Kidney (tissue), 14 donors: ENCODE data around the gene PRUNE2. TPM values are rescaled to one million over a fixed set of nuclear protein-coding genes. Genes with fewer than 3 reads are reported as not detected.

Experiments
- DNase-seq, 5 donors: peaks; one replicate each; pipeline ENCODE4 v3.0.0-alpha.2; 2013 to 2020
- FAIRE-seq: peaks from 2 replicates; lab custom pipeline; 2012; peaks lifted over from hg19 to GRCh38; lab: Jason Lieb, UNC
- H3K27ac ChIP-seq, 2 donors: one replicate each; pipeline ENCODE4 v1.7.0; 2013; ENCODE audit warnings: low read depth in 2 of 2, low read length in 2 of 2, inconsistent platforms in 1 of 2
- H3K27me3 ChIP-seq: one replicate; pipeline ENCODE4 v1.7.1; 2013; ENCODE audit warnings: low read length, inconsistent platforms; ENCODE audit not compliant: control insufficient read depth, insufficient read depth
- H3K36me3 ChIP-seq, 3 donors: one replicate each; pipeline versions ENCODE4 v1.7.0 to v1.7.1; 2013; ENCODE audit warnings: low read length in 3 of 3, control low read depth in 1 of 3, inconsistent platforms in 1 of 3; ENCODE audit not compliant: insufficient read depth in 3 of 3, control insufficient read depth in 2 of 3
- H3K4me1 ChIP-seq, 3 donors: one replicate each; pipeline versions ENCODE4 v1.7.0 to v1.7.1; 2013; ENCODE audit warnings: low read length in 3 of 3, inconsistent platforms in 1 of 3, low read depth in 1 of 3; ENCODE audit not compliant: control insufficient read depth in 2 of 3, insufficient read depth in 2 of 3
- H3K4me3 ChIP-seq, 3 donors: one replicate each; pipeline versions ENCODE4 v1.7.0 to v1.8.1; 2013; ENCODE audit warnings: low read length in 3 of 3, control low read depth in 1 of 3, inconsistent platforms in 1 of 3
- H3K9ac ChIP-seq, 3 donors: one replicate each; pipeline versions ENCODE4 v1.7.0 to v1.7.1; 2013; ENCODE audit warnings: low read length in 3 of 3, control low read depth in 1 of 3, inconsistent platforms in 1 of 3
- H3K9me3 ChIP-seq, 3 donors: one replicate each; pipeline versions ENCODE4 v1.7.0 to v1.7.1; 2013; ENCODE audit warnings: low read length in 3 of 3, control low read depth in 1 of 3, inconsistent platforms in 1 of 3; ENCODE audit not compliant: control insufficient read depth in 2 of 3, insufficient read depth in 1 of 3
- intact Hi-C: fragments of 100-400 bp; cut with DNase I; formaldehyde crosslinking; loops from one replicate; pipeline ENCODE4 v1.11.1; 2022
- polyA plus RNA-seq: library from polyadenylated mRNA; stranded (reverse); fragments of 350-450 nt; fragmentation: Illumina TruSeq; extraction: RNeasy Lipid Tissue Mini Kit (QIAGEN cat#74804); gene quantifications from one replicate; pipeline ENCODE4 v1.2.3, GENCODE V29; 2014; ENCODE audit warnings: low read depth, low replicate concordance; ENCODE audit not compliant: insufficient read depth
- total RNA-seq: library from RNA; stranded (reverse); fragmentation: NEBNext Ultra II Directional; extraction: Animal tissue kit (Norgen Biotek cat#: 25700); gene quantifications from one replicate; pipeline ENCODE4 v1.2.1, GENCODE V29; 2021
- TF ChIP-seq, protein P1 (sequence below): IDR thresholded peaks from 3 replicates; pipeline ENCODE4 v1.5.1; 2012; ENCODE audit warnings: mild to moderate bottlenecking, moderate library complexity, borderline replicate concordance; ENCODE audit not compliant: insufficient read depth; ENCODE audit errors: extremely low read depth
- donor health status: control.
- donor health status: control.
- donor health status: control.
- donor health status: control.
- donor health status: control.
- donor health status: DM: yes; HTN: yes; CAD: no.
- donor health status: Normal renal cell carcinoma (clear cell type).

PRUNE2 gene
- total and polyA plus RNA-seq, 2 donors from 2014 or later, result 12.6 to 65.1 TPM

DNA sequence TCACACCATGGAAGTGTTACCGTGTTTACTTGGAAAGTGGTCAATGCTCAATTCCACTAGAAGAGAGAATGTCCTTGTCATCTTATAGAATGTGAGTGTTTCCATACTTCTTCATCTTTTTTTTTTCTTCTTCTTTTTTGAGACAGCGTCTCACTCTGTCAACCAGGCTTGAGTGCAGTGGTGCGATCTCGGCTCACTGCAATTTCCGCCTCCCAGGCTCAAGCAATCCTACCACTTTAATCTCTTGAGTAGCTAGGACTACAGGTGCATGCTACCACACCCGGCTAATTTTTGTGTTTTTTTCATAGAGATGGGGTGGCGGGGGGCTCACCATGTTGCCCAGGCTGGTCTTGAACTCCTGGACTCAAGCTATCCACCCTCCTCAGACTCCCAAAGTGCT, 278.9 kb downstream of the PRUNE2 start:
- H3K9ac ChIP-seq, result no peak overlapping the region
- H3K36me3 ChIP-seq, result peaks cover 0 to 7% (median 0%) of the 10 kb centered on the region in 3 donors
- DNase-seq (no peak), FAIRE-seq (no peak)
- H3K4me1 ChIP-seq, result no peaks in the 10 kb centered on the region
- no peak overlapping the region for H3K4me3 ChIP-seq
- TF ChIP-seq, protein P1, sequence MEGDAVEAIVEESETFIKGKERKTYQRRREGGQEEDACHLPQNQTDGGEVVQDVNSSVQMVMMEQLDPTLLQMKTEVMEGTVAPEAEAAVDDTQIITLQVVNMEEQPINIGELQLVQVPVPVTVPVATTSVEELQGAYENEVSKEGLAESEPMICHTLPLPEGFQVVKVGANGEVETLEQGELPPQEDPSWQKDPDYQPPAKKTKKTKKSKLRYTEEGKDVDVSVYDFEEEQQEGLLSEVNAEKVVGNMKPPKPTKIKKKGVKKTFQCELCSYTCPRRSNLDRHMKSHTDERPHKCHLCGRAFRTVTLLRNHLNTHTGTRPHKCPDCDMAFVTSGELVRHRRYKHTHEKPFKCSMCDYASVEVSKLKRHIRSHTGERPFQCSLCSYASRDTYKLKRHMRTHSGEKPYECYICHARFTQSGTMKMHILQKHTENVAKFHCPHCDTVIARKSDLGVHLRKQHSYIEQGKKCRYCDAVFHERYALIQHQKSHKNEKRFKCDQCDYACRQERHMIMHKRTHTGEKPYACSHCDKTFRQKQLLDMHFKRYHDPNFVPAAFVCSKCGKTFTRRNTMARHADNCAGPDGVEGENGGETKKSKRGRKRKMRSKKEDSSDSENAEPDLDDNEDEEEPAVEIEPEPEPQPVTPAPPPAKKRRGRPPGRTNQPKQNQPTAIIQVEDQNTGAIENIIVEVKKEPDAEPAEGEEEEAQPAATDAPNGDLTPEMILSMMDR, result no peak
- no peaks in the 10 kb centered on the region for H3K27me3 ChIP-seq
- no peaks in the 10 kb centered on the region for H3K9me3 ChIP-seq
- intact Hi-C loops, result no loop called here
- no peak overlapping the region for H3K27ac ChIP-seq

DNA sequence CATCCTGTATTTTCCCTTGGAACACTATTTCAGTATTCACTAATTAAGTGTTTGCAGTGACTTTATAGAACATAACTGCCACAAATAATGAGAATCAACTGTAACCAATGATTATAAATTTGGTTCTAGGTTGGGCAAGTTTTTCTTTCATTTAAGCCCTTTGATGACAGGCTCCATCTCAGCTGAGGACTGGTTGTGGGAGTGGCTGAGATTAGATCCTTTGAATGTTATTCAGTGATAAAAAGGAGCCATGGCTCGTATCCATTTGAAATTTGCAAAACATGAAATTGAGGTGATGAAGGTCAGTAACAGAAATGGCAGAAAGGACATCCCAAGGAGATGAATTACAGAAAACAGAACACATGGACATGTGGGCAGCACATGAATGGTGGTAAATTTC, 279.8 kb downstream of the PRUNE2 start:
- intact Hi-C loops, result no loop called here
- Histone ChIP-seq H3K27ac (no peak overlapping the region), H3K9me3 (no peaks in the 10 kb centered on the region), H3K4me1 (no peaks in the 10 kb centered on the region), H3K27me3 (no peaks in the 10 kb centered on the region), H3K36me3 (peaks cover 0 to 3% (median 0%) of the 10 kb centered on the region in 3 donors), H3K4me3 (no peak overlapping the region), H3K9ac (no peak overlapping the region)
- TF ChIP-seq, protein P1, result no peak
- no peak for DNase-seq
- FAIRE-seq, result no peak

DNA sequence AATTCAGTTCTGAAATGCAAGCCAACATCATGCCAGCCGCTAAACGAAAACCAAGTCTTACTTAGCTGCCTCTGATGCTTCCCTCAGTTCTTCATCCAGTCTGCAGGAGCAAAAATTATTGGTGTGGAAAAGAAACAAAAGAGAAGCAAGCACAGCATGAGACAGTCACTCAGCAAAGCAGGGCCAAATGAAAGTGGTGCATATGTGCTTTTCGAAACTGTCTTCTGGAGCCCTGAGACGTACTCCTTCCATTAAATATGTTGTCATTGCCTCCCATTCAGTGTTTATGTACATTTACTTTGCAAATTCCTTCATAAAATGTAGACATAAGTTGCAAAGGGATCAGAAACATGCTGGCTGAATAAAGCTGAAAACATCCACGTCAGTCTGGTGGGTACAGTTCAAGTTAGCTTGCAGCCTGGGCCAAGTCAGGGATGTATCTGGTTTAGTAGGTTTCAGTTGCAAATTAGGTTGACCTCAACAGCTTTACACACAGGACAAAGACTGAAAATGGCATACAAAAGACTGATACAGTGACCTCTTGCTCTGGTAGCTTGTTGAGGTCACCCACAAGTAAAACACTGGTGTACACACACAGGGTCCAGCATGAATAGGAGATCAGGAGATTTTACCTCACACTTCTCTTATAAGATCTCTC, 281.4 kb downstream of the PRUNE2 start:
- H3K9ac ChIP-seq, result no peak overlapping the region
- no peak overlapping the region for H3K27ac ChIP-seq
- H3K36me3 ChIP-seq, result no peaks in the 10 kb centered on the region
- no peak overlapping the region for H3K4me3 ChIP-seq
- no peaks in the 10 kb centered on the region for H3K4me1 ChIP-seq
- FAIRE-seq (no peak), DNase-seq (no peak)
- no peaks in the 10 kb centered on the region for H3K27me3 ChIP-seq
- no peaks in the 10 kb centered on the region for H3K9me3 ChIP-seq
- intact Hi-C loops, result no loop called here
- TF ChIP-seq, protein P1, result no peak

DNA sequence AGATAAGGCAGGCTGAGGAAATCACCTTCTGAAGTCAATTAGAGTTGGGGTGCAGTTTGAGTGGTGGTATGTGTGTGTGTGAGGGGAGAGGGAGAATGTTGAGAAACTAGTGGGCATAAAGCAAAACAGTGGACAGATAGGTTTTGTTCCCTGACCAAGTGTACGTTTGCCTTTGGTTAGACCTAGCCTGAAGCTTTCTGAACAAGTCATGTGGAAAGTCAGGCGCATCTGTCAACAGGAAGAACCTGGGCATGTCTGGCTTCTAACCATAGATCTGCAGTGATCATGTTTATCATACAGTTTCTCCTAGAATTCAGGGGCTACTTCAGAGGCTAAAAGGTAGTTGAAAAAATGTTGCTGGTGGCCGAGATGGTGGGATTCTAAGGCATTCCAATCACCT, 284.9 kb downstream of the PRUNE2 start:
- Histone ChIP-seq H3K27me3 (no peaks in the 10 kb centered on the region), H3K9ac (no peak overlapping the region), H3K27ac (no peak overlapping the region), H3K9me3 (no peaks in the 10 kb centered on the region), H3K36me3 (no peaks in the 10 kb centered on the region), H3K4me3 (no peak overlapping the region), H3K4me1 (no peaks in the 10 kb centered on the region)
- no peak for FAIRE-seq
- TF ChIP-seq, protein P1, result no peak
- intact Hi-C loops, result no loop called here
- no peak for DNase-seq
